ENCODE measurements around the gene TNFRSF11A. TPM values are rescaled to one million over a fixed set of nuclear protein-coding genes. Genes with fewer than 3 reads are reported as not detected.

TNFRSF11A gene
- total RNA-seq, 1 donor: under 0.01 TPM

- no peaks in the 10 kb centered on the region for H4K20me1 ChIP-seq (ENCODE audit: insufficient read depth, low read length)
- no peak for DNase-seq (ENCODE audit: insufficient read length, low spot score, missing footprints)
- H3K4me3 ChIP-seq (ENCODE audit: insufficient read depth, low read length): no peak overlapping the region
- no peak overlapping the region for H2AFZ ChIP-seq (ENCODE audit: low read length)
- no peaks in the 10 kb centered on the region for H3K9me3 ChIP-seq (ENCODE audit: low read depth, low read length)
- no peak overlapping the region for H3K27ac ChIP-seq (ENCODE audit: low read depth, low read length)
- peaks cover 52% of the 10 kb centered on the region for H3K27me3 ChIP-seq (ENCODE audit: insufficient read depth, low read length)
- H3K4me1 ChIP-seq (ENCODE audit: insufficient read depth, low read length): peaks cover 14% of the 10 kb centered on the region
- H3K4me2 ChIP-seq (ENCODE audit: insufficient read depth, low read length): no peak overlapping the region
- no peaks in the 10 kb centered on the region for H3K79me2 ChIP-seq (ENCODE audit: insufficient read depth, low read length)
- no peaks in the 10 kb centered on the region for H3K36me3 ChIP-seq (ENCODE audit: insufficient read depth, low read length)
- no peak for TF ChIP-seq CTCF (IDR thresholded peaks at IDR 0.05; ENCODE audit: extremely low read depth, low read depth, low read length)
These were observed 18.2 kb downstream of the TNFRSF11A start for GRCh38 chr18:62343316-62343715.

- no peak for TF ChIP-seq CTCF (IDR thresholded peaks at IDR 0.05; ENCODE audit: extremely low read depth, low read depth, low read length)
- no peak overlapping the region for H2AFZ ChIP-seq (ENCODE audit: low read length)
- no peaks in the 10 kb centered on the region for H4K20me1 ChIP-seq (ENCODE audit: insufficient read depth, low read length)
- peaks cover 57% of the 10 kb centered on the region for H3K27me3 ChIP-seq (ENCODE audit: insufficient read depth, low read length)
- DNase-seq (ENCODE audit: insufficient read length, low spot score, missing footprints): no peak
- H3K4me1 ChIP-seq (ENCODE audit: insufficient read depth, low read length): no peaks in the 10 kb centered on the region
- no peaks in the 10 kb centered on the region for H3K79me2 ChIP-seq (ENCODE audit: insufficient read depth, low read length)
- H3K4me2 ChIP-seq (ENCODE audit: insufficient read depth, low read length): no peak overlapping the region
- no peaks in the 10 kb centered on the region for H3K36me3 ChIP-seq (ENCODE audit: insufficient read depth, low read length)
- no peak overlapping the region for H3K27ac ChIP-seq (ENCODE audit: low read depth, low read length)
- no peak overlapping the region for H3K4me3 ChIP-seq (ENCODE audit: insufficient read depth, low read length)
- no peaks in the 10 kb centered on the region for H3K9me3 ChIP-seq (ENCODE audit: low read depth, low read length)
These were observed 20.8 kb downstream of the TNFRSF11A start for GRCh38 chr18:62345909-62346308.

- Histone ChIP-seq H3K4me3 (ENCODE audit: insufficient read depth, low read length) (no peak overlapping the region), H2AFZ (ENCODE audit: low read length) (no peak overlapping the region), H3K4me1 (ENCODE audit: insufficient read depth, low read length) (no peaks in the 10 kb centered on the region), H4K20me1 (ENCODE audit: insufficient read depth, low read length) (no peaks in the 10 kb centered on the region), H3K27ac (ENCODE audit: low read depth, low read length) (no peak overlapping the region), H3K36me3 (ENCODE audit: insufficient read depth, low read length) (no peaks in the 10 kb centered on the region), H3K9me3 (ENCODE audit: low read depth, low read length) (no peaks in the 10 kb centered on the region), H3K4me2 (ENCODE audit: insufficient read depth, low read length) (no peak overlapping the region), H3K27me3 (ENCODE audit: insufficient read depth, low read length) (peaks cover 57% of the 10 kb centered on the region), H3K79me2 (ENCODE audit: insufficient read depth, low read length) (no peaks in the 10 kb centered on the region)
- no peak for DNase-seq (ENCODE audit: insufficient read length, low spot score, missing footprints)
- TF ChIP-seq CTCF (IDR thresholded peaks at IDR 0.05; ENCODE audit: extremely low read depth, low read depth, low read length): no peak
These were observed 21.4 kb downstream of the TNFRSF11A start for GRCh38 chr18:62346333-62347088.

- no peak for DNase-seq (ENCODE audit: insufficient read length, low spot score, missing footprints)
- Histone ChIP-seq H3K4me3 (ENCODE audit: insufficient read depth, low read length) (no peak overlapping the region), H3K4me1 (ENCODE audit: insufficient read depth, low read length) (no peaks in the 10 kb centered on the region), H3K27me3 (ENCODE audit: insufficient read depth, low read length) (peaks cover 57% of the 10 kb centered on the region), H4K20me1 (ENCODE audit: insufficient read depth, low read length) (no peaks in the 10 kb centered on the region), H3K4me2 (ENCODE audit: insufficient read depth, low read length) (no peak overlapping the region), H3K9me3 (ENCODE audit: low read depth, low read length) (no peaks in the 10 kb centered on the region), H3K27ac (ENCODE audit: low read depth, low read length) (no peak overlapping the region), H3K79me2 (ENCODE audit: insufficient read depth, low read length) (no peaks in the 10 kb centered on the region), H3K36me3 (ENCODE audit: insufficient read depth, low read length) (no peaks in the 10 kb centered on the region), H2AFZ (ENCODE audit: low read length) (no peak overlapping the region)
- TF ChIP-seq CTCF (IDR thresholded peaks at IDR 0.05; ENCODE audit: extremely low read depth, low read depth, low read length): no peak
These were observed 22.0 kb downstream of the TNFRSF11A start for GRCh38 chr18:62347089-62347506.

Measured in osteoblast (primary cell).